Measurements from ENCODE around the gene RALGAPA2. TPM values are rescaled to one million over a fixed set of nuclear protein-coding genes. Genes with fewer than 3 reads are reported as not detected.

The RALGAPA2 gene
- total RNA-seq, 1 donor from 2014 or later = 15.2 TPM

DNA sequence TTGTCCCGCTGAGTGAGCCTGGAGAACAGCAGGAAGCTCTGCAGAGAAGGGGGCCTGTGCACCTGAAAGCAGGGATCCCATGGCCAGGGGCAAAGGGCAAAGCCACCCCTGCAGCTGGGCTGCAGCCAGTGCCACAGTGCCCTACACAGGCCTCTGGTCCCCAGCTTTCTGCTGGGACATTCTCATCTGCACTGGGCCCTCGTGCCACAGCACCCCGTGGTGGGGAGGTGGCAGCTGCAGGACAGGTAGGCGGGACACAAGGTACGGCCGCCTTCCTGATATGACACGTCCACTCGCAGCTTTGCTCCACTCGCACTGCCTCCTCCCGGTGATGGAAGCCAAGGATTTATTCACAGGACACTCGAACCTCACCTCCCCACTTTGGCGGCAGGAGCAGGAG, 317.4 kb downstream of the RALGAPA2 start:
- Mint-ChIP-seq H3K4me1 (ENCODE audit: unreplicated experiment) (peaks cover 13% of the 10 kb centered on the region), H3K36me3 (ENCODE audit: unreplicated experiment) (peaks cover 10% of the 10 kb centered on the region), H3K4me3 (ENCODE audit: unreplicated experiment) (no peak overlapping the region), H3K27me3 (ENCODE audit: unreplicated experiment) (no peaks in the 10 kb centered on the region), H3K9me3 (ENCODE audit: unreplicated experiment) (no peaks in the 10 kb centered on the region), H3K27ac (ENCODE audit: unreplicated experiment) (no peak overlapping the region)
- DNase-seq (ENCODE audit: extremely low spot score, unreplicated experiment) = no peak
- no peak for TF ChIP-seq CTCF (IDR thresholded peaks at IDR 0.05)

DNA sequence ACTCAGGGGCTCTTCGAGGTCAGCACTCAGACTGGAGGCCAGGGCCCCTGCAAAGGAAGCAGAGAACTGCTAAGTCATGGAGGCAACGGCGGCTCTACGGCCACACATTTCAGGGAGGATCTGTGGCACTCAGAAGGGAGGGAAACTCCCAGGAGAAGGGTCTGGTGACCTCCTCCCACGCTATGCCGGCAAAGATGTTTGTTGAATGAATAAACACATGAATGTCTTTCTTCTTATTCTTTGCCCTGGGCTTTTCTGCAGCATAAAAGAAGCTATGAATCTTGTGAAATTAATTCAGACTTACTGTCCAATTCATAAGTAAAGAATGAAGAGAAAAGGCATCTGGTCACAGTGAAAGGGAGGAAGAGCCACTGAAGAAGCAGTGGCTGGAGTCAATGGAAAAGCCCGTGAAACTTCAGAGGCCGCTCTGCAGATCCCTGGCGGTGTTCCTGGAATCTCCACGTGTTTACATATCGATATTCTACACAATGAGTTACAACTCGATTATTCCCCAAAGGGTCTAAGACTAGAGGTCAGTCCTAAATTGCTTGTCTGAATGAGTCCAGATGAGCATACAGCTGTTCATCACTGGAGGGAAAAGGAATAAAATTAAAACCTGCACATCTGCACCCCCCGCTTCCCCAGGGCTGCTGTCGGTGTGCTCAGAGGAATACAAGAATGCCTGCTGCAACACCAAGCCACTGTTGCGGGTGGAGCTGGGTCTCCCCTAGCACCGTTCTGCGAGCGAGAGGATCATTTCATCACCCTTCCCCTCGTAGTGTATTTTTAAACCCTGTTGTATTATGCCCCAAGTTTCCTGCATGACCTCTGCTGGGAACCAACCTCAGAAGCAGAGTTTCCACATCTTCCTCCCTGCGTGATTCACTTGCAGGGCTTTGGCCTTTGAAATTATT, 319.0 kb downstream of the RALGAPA2 start:
- Mint-ChIP-seq H3K36me3 (ENCODE audit: unreplicated experiment) (peaks cover 10% of the 10 kb centered on the region), H3K9me3 (ENCODE audit: unreplicated experiment) (no peaks in the 10 kb centered on the region), H3K4me1 (ENCODE audit: unreplicated experiment) (peaks cover 13% of the 10 kb centered on the region), H3K27me3 (ENCODE audit: unreplicated experiment) (no peaks in the 10 kb centered on the region), H3K4me3 (ENCODE audit: unreplicated experiment) (no peak overlapping the region), H3K27ac (ENCODE audit: unreplicated experiment) (no peak overlapping the region)
- no peak for TF ChIP-seq CTCF (IDR thresholded peaks at IDR 0.05)
- DNase-seq (ENCODE audit: extremely low spot score, unreplicated experiment) = no peak

GRCh38 chr20:20391766-20392165, 320.7 kb downstream of the RALGAPA2 start:
- TF ChIP-seq CTCF (IDR thresholded peaks at IDR 0.05) = no peak
- Mint-ChIP-seq H3K27ac (ENCODE audit: unreplicated experiment) (no peak overlapping the region), H3K4me3 (ENCODE audit: unreplicated experiment) (no peak overlapping the region), H3K27me3 (ENCODE audit: unreplicated experiment) (peaks cover 3% of the 10 kb centered on the region), H3K36me3 (ENCODE audit: unreplicated experiment) (peaks cover 10% of the 10 kb centered on the region), H3K4me1 (ENCODE audit: unreplicated experiment) (peaks cover 13% of the 10 kb centered on the region), H3K9me3 (ENCODE audit: unreplicated experiment) (no peaks in the 10 kb centered on the region)
- no peak for DNase-seq (ENCODE audit: extremely low spot score, unreplicated experiment)

DNA sequence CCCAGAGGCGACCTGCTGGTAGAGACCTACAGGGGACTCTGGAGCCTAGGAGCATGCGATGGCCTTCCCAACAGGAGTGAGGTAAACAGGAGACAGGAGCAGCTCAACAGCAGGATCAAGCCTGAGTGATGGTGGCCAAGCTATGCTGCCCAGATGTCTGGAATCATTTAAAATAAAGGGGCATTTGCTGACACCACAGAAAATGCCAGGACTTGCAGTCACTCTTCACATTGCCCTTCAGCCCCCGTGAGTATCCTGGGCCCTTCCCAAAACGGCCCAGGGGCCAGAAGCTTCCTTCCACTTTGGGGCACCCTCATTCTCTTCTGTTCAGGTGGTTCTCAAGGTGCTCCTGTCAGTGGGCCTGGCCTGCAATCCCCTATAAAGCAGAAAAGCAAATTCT, 321.3 kb downstream of the RALGAPA2 start:
- DNase-seq (ENCODE audit: extremely low spot score, unreplicated experiment) = no peak
- no peaks in the 10 kb centered on the region for H3K9me3 Mint-ChIP-seq (ENCODE audit: unreplicated experiment)
- H3K27ac Mint-ChIP-seq (ENCODE audit: unreplicated experiment) = no peak overlapping the region
- TF ChIP-seq CTCF (IDR thresholded peaks at IDR 0.05) = no peak
- no peak overlapping the region for H3K4me3 Mint-ChIP-seq (ENCODE audit: unreplicated experiment)
- H3K36me3 Mint-ChIP-seq (ENCODE audit: unreplicated experiment) = peaks cover 10% of the 10 kb centered on the region
- peaks cover 6% of the 10 kb centered on the region for H3K27me3 Mint-ChIP-seq (ENCODE audit: unreplicated experiment)
- peaks cover 13% of the 10 kb centered on the region for H3K4me1 Mint-ChIP-seq (ENCODE audit: unreplicated experiment)

DNA sequence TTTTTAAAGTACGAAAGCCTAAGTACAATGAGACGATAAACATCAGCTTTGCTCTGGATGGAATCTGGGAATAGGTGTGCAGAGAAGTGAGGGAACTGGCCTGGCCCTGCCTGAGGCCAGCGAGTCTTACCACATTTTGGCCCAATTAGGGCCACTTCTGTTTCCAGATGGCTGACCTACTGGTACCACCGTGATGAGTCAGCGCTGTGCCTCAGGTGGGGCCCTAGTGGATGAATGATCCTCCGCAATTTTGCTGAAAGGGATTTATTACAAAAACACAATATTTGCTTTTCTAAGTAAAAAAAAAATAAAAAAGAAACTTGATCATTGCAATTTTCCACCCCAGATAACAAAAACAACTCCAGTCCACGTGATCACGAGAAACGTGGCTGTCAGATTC, 322.1 kb downstream of the RALGAPA2 start:
- Mint-ChIP-seq H3K36me3 (ENCODE audit: unreplicated experiment) (peaks cover 10% of the 10 kb centered on the region), H3K27me3 (ENCODE audit: unreplicated experiment) (peaks cover 10% of the 10 kb centered on the region), H3K27ac (ENCODE audit: unreplicated experiment) (no peak overlapping the region), H3K4me1 (ENCODE audit: unreplicated experiment) (peaks cover 13% of the 10 kb centered on the region), H3K4me3 (ENCODE audit: unreplicated experiment) (no peak overlapping the region), H3K9me3 (ENCODE audit: unreplicated experiment) (no peaks in the 10 kb centered on the region)
- TF ChIP-seq CTCF (IDR thresholded peaks at IDR 0.05) = no peak
- DNase-seq (ENCODE audit: extremely low spot score, unreplicated experiment) = no peak

Data from osteocyte (in vitro differentiated cells).